ENCODE results near the gene INKA2. TPM values are rescaled to one million over a fixed set of nuclear protein-coding genes. Genes with fewer than 3 reads are reported as not detected.

The INKA2 gene
- total and polyA plus RNA-seq, 2 experiments from 2014 or later: 3.7 to 8.4 TPM

- Histone ChIP-seq H2AFZ (no peak overlapping the region), H3F3A (replicated peaks; ENCODE audit: low read depth) (no peaks in the 10 kb centered on the region), H3K79me2 (replicated peaks; ENCODE audit: insufficient read depth) (no peaks in the 10 kb centered on the region), H3K27me3 (ENCODE audit: insufficient read depth) (no peaks in the 10 kb centered on the region), H3K4me1 (ENCODE audit: insufficient read depth) (no peaks in the 10 kb centered on the region), H3K4me2 (no peak overlapping the region), H3K4me3 (no peak overlapping the region), H3K27ac (ENCODE audit: low read depth) (no peak overlapping the region), H3K36me3 (ENCODE audit: insufficient read depth) (peaks cover 21% of the 10 kb centered on the region; the same call in 1 of the 2 replicates), H3K9me2 (ENCODE audit: insufficient read depth) (no peaks in the 10 kb centered on the region), H4K20me1 (replicated peaks; ENCODE audit: insufficient read depth) (no peaks in the 10 kb centered on the region)
- peaks cover 14% of the 10 kb centered on the region for H3K36me3 Mint-ChIP-seq (ENCODE audit: low read depth)
- no peak for TF ChIP-seq ZNF114 (CRISPR knock-in tag; IDR thresholded peaks at IDR 0.05)
- no peak for TF ChIP-seq STAT1 (IDR thresholded peaks at IDR 0.05; ENCODE audit: unreplicated experiment)
- TF ChIP-seq NANOG (IDR thresholded peaks at IDR 0.05; ENCODE audit: borderline replicate concordance): no peak
- no peak for TF ChIP-seq ZNF462 (CRISPR knock-in tag; IDR thresholded peaks at IDR 0.05)
- TF ChIP-seq REST (IDR thresholded peaks at IDR 0.05; ENCODE audit: unreplicated experiment): no peak
- no peak for TF ChIP-seq EZH2 (IDR thresholded peaks at IDR 0.05; ENCODE audit: low read depth, unreplicated experiment)
- no peak for TF ChIP-seq CREB1 (CRISPR knock-in tag; IDR thresholded peaks at IDR 0.05; ENCODE audit: low read depth)
- no peak for DNase-seq (ENCODE audit: low spot score)
- no peaks in the 10 kb centered on the region for H3K4me1 Mint-ChIP-seq
- ATAC-seq: no peak
- H3K4me3 Mint-ChIP-seq: no peak overlapping the region
- H3K27me3 Mint-ChIP-seq (ENCODE audit: insufficient read depth, low read depth, poor library complexity): no peaks in the 10 kb centered on the region
- H3K27ac Mint-ChIP-seq: no peak overlapping the region
- no peaks in the 10 kb centered on the region for H3K9me3 Mint-ChIP-seq
Observed at GRCh38 chr1:111704776-111705175, 34.4 kb downstream of the INKA2 start.
